Heart right ventricle (tissue), 16 donors: ENCODE results near the gene ARID5B. TPM values are rescaled to one million over a fixed set of nuclear protein-coding genes. Genes with fewer than 3 reads are reported as not detected.

Source experiments
- ATAC-seq, 8 donors: fragments of 200-7000 bp; cut with Tn5 transposase; one replicate each; pipeline ENCODE4 v1.9.1; 2020; ENCODE audit warnings: mild to moderate bottlenecking in 8 of 8, moderate library complexity in 8 of 8, moderate number of reproducible peaks in 1 of 8
- DNase-seq, 2 donors: peaks; one replicate each; pipeline ENCODE4 v3.0.0-alpha.2; 2020
- H3K27ac ChIP-seq, 10 donors: fragments of 200-600 bp; sonication (generic) in 2 of 10; one replicate each; pipeline versions ENCODE4 v1.5.0 to v1.8.0; 2020 to 2022; ENCODE audit warnings: mild to moderate bottlenecking in 3 of 10
- H3K27me3 ChIP-seq, 7 donors: fragments of 200-600 bp; one replicate each; pipeline ENCODE4 v1.8.0; 2021 to 2022; ENCODE audit warnings: mild to moderate bottlenecking in 2 of 7
- H3K36me3 ChIP-seq, 9 donors: fragments of 200-600 bp; sonication (generic) in 1 of 9; one replicate each; pipeline versions ENCODE4 v1.5.0 to v1.8.0; 2020 to 2022; ENCODE audit warnings: mild to moderate bottlenecking in 2 of 9
- H3K4me1 ChIP-seq, 9 donors: fragments of 200-600 bp; sonication (generic) in 1 of 9; one replicate each; pipeline versions ENCODE4 v1.5.0 to v1.8.0; 2020 to 2022; ENCODE audit warnings: mild to moderate bottlenecking in 4 of 9
- H3K4me3 ChIP-seq, 10 donors: fragments of 200-600 bp; sonication (generic) in 2 of 10; one replicate each; pipeline versions ENCODE4 v1.5.0 to v1.8.0; 2020 to 2022; ENCODE audit warnings: mild to moderate bottlenecking in 7 of 10, moderate library complexity in 2 of 10
- H3K9me3 ChIP-seq, 11 donors: fragments of 200-600 bp in 10 of 11; sonication (generic) in 2 of 11; one replicate each; pipeline versions ENCODE4 v1.5.0 to v1.8.0; 2013 to 2022; ENCODE audit warnings: mild to moderate bottlenecking in 2 of 11, control low read depth in 1 of 11, moderate library complexity in 1 of 11
- WGBS, 2 donors: extraction: QIAGEN DNeasy Blood & Tissue Kit; methylation state at CpG; one replicate each; pipeline ENCODE4 v1.1.7; 2013; ENCODE audit warnings: inconsistent platforms in 1 of 2; 5-methylcytosine and 5-hydroxymethylcytosine counted together
- intact Hi-C, 10 donors: fragments of 100-400 bp; cut with DNase I; formaldehyde crosslinking; loops; one replicate each; pipeline versions ENCODE4 v1.11.1 to v1.14.2; 2022
- polyA plus RNA-seq, 2 donors: library from polyadenylated mRNA; stranded (reverse); fragments of 200-250 nt; gene quantifications; one replicate each; pipeline ENCODE4 v1.2.3, GENCODE V29; 2013
- total RNA-seq, 10 donors: library from RNA; stranded (reverse); fragmentation: NEBNext Ultra II Directional in 3 of 10; extraction: Animal tissue kit (Norgen Biotek cat#: 25700) in 3 of 10; gene quantifications; one replicate each; pipeline versions ENCODE4 v1.2.1 to v1.2.4, GENCODE V29; 2021 to 2023
- TF ChIP-seq, protein P1 (sequence below), 9 donors: fragments of 200-600 bp; sonication (generic) in 2 of 9; IDR thresholded peaks; one replicate each; pipeline versions ENCODE4 v1.5.0 to v1.8.0; 2021 to 2022; ENCODE audit warnings: antibody characterized with exemption in 9 of 9, mild to moderate bottlenecking in 5 of 9, moderate library complexity in 1 of 9
- donor health status: Arrhythmogenic right ventricular cardiomyopathy.
- donor health status: ischemic (EF 13 %, LVEDD 7.1; RV severe dilation, severe dysfunction).
- donor health status: healthy with polysubstance abuse.
- donor health status: DM: no; HTN: yes; CAD: no.
- donor health status: DM: no; HTN: no; CAD: no.
- donor health status: ischemic (EF 25% LVEDD 6.9; RV normal size, moderate dysfunction).
- donor health status: ischemic (EF 25% LVEDD 5.7; RV mildly dilated, moderate dysfunction).
- donor health status: healthy.
- donor health status: DM: yes; HTN: yes; CAD: no.
- donor health status: Ischemic cardiomyopathy.
- donor health status: ischemic (EF 35%, LVEDD 5.7; RV mildly dilated, moderate dysfunction).
- donor health status: nonischemic (EF 11% LVEDD 7.7; RV severe dilation, severe dysfunction).
- donor health status: DM: yes; HTN: yes; CAD: no.
- donor health status: PGD.
- donor health status: ischemic (EF 29% LVEDD 5.4; RV normal size, mild dysfunction).
- donor health status: nonischemic (EF 23%, LVEDD 6.1; RV moderate dilation, normal function).

The ARID5B gene
- total and polyA plus RNA-seq, 12 donors = 5.3 to 108 (median 25.5) TPM

DNA sequence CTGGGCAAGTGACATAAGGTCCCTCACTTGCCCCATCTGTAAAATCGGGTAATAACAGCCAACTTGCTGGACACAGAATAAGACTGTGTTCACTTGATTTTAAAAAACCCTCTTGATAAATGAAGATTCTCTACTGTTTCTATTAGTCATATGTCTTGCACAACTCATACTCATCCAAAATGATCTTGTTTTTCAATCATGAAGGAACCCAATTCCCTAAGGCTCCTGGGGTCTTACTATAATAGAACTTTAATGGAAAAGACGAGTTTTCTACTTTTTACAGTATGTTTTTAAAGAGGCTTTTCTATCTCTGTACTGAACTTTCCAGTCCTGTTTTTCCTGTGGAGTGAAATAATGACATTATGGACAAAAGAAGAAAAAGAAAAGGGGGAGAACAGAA is 103.8 kb downstream of the ARID5B start:
- DNase-seq (no peak), ATAC-seq (peak in 1 of 8 donors; percentile 15)
- H3K36me3 ChIP-seq = peaks cover 0 to 10% (median 0%) of the 10 kb centered on the region in 9 donors
- peak overlapping the region in 5 of 10 donors; percentile 15 to 61 (median 48) for H3K27ac ChIP-seq
- WGBS, 2 donors = 79 to 87% methylated on average over 2 of the region's 2 CpGs
- no peak overlapping the region for H3K4me3 ChIP-seq
- H3K27me3 ChIP-seq = no peaks in the 10 kb centered on the region
- intact Hi-C loops = no loop called here
- H3K9me3 ChIP-seq = no peaks in the 10 kb centered on the region
- peaks cover 0 to 43% (median 18%) of the 10 kb centered on the region in 9 donors for H3K4me1 ChIP-seq
- TF ChIP-seq, protein P1, sequence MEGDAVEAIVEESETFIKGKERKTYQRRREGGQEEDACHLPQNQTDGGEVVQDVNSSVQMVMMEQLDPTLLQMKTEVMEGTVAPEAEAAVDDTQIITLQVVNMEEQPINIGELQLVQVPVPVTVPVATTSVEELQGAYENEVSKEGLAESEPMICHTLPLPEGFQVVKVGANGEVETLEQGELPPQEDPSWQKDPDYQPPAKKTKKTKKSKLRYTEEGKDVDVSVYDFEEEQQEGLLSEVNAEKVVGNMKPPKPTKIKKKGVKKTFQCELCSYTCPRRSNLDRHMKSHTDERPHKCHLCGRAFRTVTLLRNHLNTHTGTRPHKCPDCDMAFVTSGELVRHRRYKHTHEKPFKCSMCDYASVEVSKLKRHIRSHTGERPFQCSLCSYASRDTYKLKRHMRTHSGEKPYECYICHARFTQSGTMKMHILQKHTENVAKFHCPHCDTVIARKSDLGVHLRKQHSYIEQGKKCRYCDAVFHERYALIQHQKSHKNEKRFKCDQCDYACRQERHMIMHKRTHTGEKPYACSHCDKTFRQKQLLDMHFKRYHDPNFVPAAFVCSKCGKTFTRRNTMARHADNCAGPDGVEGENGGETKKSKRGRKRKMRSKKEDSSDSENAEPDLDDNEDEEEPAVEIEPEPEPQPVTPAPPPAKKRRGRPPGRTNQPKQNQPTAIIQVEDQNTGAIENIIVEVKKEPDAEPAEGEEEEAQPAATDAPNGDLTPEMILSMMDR (IDR thresholded peaks at IDR 0.05) = no peak

DNA sequence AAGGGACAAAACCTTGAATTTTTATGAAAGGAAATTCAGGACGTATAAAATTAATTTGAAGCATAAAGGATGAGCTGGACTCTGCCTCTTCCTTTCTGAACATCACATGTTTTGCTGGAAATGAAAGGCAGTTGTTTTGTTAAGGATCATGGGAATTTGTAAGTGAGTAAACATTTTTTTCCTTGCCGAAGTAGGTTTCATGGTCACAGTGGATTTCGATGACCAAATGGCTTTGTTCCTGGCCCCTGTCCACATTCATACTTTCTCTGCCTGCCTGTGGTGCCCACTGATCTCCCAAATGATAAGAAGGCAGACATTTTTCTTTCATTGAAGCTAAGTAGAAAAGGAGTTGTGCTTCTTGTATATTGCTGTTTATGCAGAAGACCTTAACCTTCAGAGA is 104.2 kb downstream of the ARID5B start:
- Histone ChIP-seq H3K9me3 (no peaks in the 10 kb centered on the region), H3K36me3 (peaks cover 0 to 6% (median 0%) of the 10 kb centered on the region in 9 donors), H3K4me1 (peaks cover 0 to 45% (median 18%) of the 10 kb centered on the region in 9 donors), H3K27ac (peak overlapping the region in 7 of 10 donors; percentile 15 to 61 (median 42)), H3K27me3 (no peaks in the 10 kb centered on the region), H3K4me3 (no peak overlapping the region)
- WGBS, 2 donors = 59 to 70% methylated on average over 3 of the region's 3 CpGs
- TF ChIP-seq, protein P1 (IDR thresholded peaks at IDR 0.05) = no peak
- ATAC-seq (no peak), DNase-seq (no peak)
- intact Hi-C loops = no loop called here

DNA sequence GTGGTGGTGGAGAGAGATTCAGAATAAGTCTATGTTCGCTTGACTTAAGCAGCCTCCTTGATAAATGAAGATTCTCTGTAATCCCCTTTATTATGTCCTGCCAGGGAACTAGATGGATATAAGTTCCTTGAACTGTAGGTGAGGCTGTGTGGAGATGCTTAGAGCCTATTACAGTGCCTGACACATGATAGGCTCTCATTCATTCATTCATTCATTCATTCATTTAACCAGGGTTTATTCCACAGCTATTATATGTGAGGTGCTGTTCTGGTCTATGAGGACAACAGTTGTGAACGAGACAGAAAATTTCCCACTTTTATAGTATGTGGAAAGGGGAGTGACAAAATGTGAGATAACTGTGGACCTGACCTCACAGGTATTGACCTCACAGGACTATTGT is 105.6 kb downstream of the ARID5B start:
- H3K4me1 ChIP-seq = peaks cover 0 to 45% (median 18%) of the 10 kb centered on the region in 9 donors
- H3K27me3 ChIP-seq = no peaks in the 10 kb centered on the region
- peaks cover 0 to 9% (median 0%) of the 10 kb centered on the region in 9 donors for H3K36me3 ChIP-seq
- WGBS, 2 donors = 73 to 94% methylated on average over 2 of the region's 2 CpGs
- peak overlapping the region in 1 of 10 donors; percentile 11 for H3K27ac ChIP-seq
- intact Hi-C loops = no loop called here
- no peak for DNase-seq
- no peak for ATAC-seq
- TF ChIP-seq, protein P1 (IDR thresholded peaks at IDR 0.05) = no peak
- no peaks in the 10 kb centered on the region for H3K9me3 ChIP-seq
- H3K4me3 ChIP-seq = no peak overlapping the region

DNA sequence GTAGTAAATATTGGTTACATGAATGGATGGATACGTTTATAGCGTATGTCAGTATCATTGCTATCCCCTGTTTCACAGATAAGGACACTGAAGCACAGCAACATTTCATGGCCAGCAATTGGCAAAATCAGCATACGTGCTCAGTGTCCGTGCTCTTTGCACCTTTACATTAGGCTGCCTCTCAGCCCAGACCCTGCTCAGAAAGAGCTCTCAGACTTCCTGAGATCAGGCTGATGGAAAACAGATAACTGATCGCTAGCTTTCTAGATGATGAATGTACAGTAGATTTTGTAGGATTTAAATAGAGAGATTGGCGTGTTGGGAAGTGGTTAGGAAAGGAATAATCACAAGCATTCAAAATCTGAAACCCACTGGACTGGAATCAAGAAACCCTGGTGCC is 106.7 kb downstream of the ARID5B start:
- H3K27ac ChIP-seq = no peak overlapping the region
- H3K4me3 ChIP-seq = no peak overlapping the region
- H3K9me3 ChIP-seq = no peaks in the 10 kb centered on the region
- no peaks in the 10 kb centered on the region for H3K27me3 ChIP-seq
- intact Hi-C loops = no loop called here
- ATAC-seq (no peak), DNase-seq (no peak)
- TF ChIP-seq, protein P1 (IDR thresholded peaks at IDR 0.05) = no peak
- H3K36me3 ChIP-seq = peaks cover 0 to 19% (median 0%) of the 10 kb centered on the region in 9 donors
- H3K4me1 ChIP-seq = peaks cover 0 to 45% (median 18%) of the 10 kb centered on the region in 9 donors
- 80 to 88% methylated on average over 6 of the region's 6 CpGs for WGBS, 2 donors
